ENCODE measurements around the gene SEMA4C.

DNA sequence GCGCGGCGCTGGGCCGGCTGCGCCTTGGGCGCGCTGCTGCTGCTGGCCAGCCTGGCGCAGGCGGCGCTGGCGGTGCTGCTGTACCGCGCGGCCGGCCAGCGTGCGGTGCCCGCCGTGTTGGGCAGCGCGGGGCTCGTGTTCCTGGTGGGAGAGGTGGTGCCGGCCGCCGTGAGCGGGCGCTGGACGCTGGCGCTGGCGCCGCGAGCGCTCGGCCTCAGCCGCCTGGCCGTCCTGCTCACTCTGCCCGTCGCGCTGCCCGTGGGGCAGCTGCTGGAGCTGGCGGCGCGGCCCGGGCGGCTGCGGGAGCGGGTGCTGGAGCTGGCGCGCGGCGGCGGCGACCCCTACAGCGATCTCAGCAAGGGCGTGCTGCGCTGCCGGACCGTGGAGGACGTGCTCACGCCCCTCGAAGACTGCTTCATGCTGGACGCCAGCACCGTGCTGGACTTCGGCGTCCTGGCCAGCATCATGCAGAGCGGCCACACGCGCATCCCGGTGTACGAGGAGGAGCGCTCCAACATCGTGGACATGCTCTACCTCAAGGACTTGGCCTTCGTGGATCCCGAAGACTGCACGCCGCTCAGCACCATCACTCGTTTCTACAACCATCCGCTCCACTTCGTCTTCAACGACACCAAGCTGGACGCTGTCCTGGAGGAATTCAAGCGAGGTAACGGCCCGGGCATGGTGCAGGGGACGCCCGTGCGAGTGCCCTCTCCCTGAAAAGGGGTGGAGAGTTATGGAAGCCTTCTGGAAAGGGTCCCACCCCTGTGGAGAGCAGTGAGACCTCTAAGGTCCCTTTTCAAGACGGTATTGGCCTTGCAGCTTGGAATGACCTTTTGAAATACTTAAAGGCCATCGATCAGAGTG lies 52.8 kb downstream of the SEMA4C start:
- TF ChIP-seq ZFX (IDR thresholded peaks at IDR 0.05; ENCODE audit: borderline replicate concordance): no peak
- TF ChIP-seq, protein P1, sequence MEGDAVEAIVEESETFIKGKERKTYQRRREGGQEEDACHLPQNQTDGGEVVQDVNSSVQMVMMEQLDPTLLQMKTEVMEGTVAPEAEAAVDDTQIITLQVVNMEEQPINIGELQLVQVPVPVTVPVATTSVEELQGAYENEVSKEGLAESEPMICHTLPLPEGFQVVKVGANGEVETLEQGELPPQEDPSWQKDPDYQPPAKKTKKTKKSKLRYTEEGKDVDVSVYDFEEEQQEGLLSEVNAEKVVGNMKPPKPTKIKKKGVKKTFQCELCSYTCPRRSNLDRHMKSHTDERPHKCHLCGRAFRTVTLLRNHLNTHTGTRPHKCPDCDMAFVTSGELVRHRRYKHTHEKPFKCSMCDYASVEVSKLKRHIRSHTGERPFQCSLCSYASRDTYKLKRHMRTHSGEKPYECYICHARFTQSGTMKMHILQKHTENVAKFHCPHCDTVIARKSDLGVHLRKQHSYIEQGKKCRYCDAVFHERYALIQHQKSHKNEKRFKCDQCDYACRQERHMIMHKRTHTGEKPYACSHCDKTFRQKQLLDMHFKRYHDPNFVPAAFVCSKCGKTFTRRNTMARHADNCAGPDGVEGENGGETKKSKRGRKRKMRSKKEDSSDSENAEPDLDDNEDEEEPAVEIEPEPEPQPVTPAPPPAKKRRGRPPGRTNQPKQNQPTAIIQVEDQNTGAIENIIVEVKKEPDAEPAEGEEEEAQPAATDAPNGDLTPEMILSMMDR (IDR thresholded peaks at IDR 0.05): no peak
